T follicular helper cell (primary cell): ENCODE data around the gene CLEC4E.
"Not testable (repeated sequence)": the region's sequence is repeated elsewhere in the genome, so short reads cannot be mapped to it uniquely, and the experiment has no call there.

Experiments used
- DNase-seq: peaks from one replicate; pipeline ENCODE4 v3.0.0-alpha.2; 2020; ENCODE audit warnings: low read depth
- total RNA-seq, 2 experiments: gene quantifications; one replicate each; lab custom pipeline; 2026; lab: John Stamatoyannopoulos, UW

Gene CLEC4E
- 0 reads per million in 2 experiments for total RNA-seq

- DNase-seq, result not testable (repeated sequence)
Measured at GRCh38 chr12:8540831-8541230, at the start of gene CLEC4E. TSS of gene CLEC4E (minus strand) at chr12:8540905. CDS start at chr12:8540797, 108 bp downstream.

- DNase-seq, result no peak
Measured at GRCh38 chr12:8589679-8590078, 49.0 kb upstream of the CLEC4E start.

GRCh38 chr12:8584478-8584877 is 43.8 kb upstream of the CLEC4E start:
- DNase-seq, result not testable (repeated sequence)

GRCh38 chr12:8584004-8584403 is 43.3 kb upstream of the CLEC4E start:
- no peak for DNase-seq

GRCh38 chr12:8581098-8581784 is 40.5 kb upstream of the CLEC4E start:
- DNase-seq, result no peak

GRCh38 chr12:8577879-8578278 is 37.2 kb upstream of the CLEC4E start:
- DNase-seq, result no peak

GRCh38 chr12:8572507-8572906 is 31.8 kb upstream of the CLEC4E start:
- DNase-seq, result no peak

GRCh38 chr12:8566525-8566924 is 25.8 kb upstream of the CLEC4E start:
- no peak for DNase-seq

GRCh38 chr12:8566052-8566451 is 25.3 kb upstream of the CLEC4E start:
- DNase-seq, result not testable (repeated sequence)

- DNase-seq, result no peak
Measured at GRCh38 chr12:8564656-8565055, 24.0 kb upstream of the CLEC4E start.

GRCh38 chr12:8563356-8563755 is 22.7 kb upstream of the CLEC4E start:
- no peak for DNase-seq

- no peak for DNase-seq
Measured at GRCh38 chr12:8562310-8562709, 21.6 kb upstream of the CLEC4E start.

- DNase-seq, result no peak
Measured at GRCh38 chr12:8561011-8561410, 20.3 kb upstream of the CLEC4E start.

- DNase-seq, result no peak
Measured at GRCh38 chr12:8559676-8560075, 19.0 kb upstream of the CLEC4E start.

GRCh38 chr12:8556531-8557097 is 15.9 kb upstream of the CLEC4E start:
- DNase-seq, result no peak

GRCh38 chr12:8554451-8555195 is 13.9 kb upstream of the CLEC4E start:
- no peak for DNase-seq

GRCh38 chr12:8553088-8553627 is 12.5 kb upstream of the CLEC4E start:
- DNase-seq, result no peak

GRCh38 chr12:8549381-8549780 is 8.7 kb upstream of the CLEC4E start:
- no peak for DNase-seq

GRCh38 chr12:8548192-8548591 is 7.5 kb upstream of the CLEC4E start:
- DNase-seq, result no peak

GRCh38 chr12:8547645-8548044 is 6.9 kb upstream of the CLEC4E start:
- DNase-seq, result no peak

- no peak for DNase-seq
Measured at GRCh38 chr12:8546591-8546990, 5.9 kb upstream of the CLEC4E start.

- DNase-seq, result peak; percentile 60
Measured at GRCh38 chr12:8544295-8544694, 3.6 kb upstream of the CLEC4E start.

- no peak for DNase-seq
Measured at GRCh38 chr12:8541562-8541961, 857 bp upstream of the CLEC4E start.
